ENCODE measurements around the gene TBL1X. TPM values are rescaled to one million over a fixed set of nuclear protein-coding genes. Genes with fewer than 3 reads are reported as not detected.

Gene TBL1X
- total and polyA plus RNA-seq, 2 experiments from 2014 or later: 21.8 to 29.9 TPM

DNA sequence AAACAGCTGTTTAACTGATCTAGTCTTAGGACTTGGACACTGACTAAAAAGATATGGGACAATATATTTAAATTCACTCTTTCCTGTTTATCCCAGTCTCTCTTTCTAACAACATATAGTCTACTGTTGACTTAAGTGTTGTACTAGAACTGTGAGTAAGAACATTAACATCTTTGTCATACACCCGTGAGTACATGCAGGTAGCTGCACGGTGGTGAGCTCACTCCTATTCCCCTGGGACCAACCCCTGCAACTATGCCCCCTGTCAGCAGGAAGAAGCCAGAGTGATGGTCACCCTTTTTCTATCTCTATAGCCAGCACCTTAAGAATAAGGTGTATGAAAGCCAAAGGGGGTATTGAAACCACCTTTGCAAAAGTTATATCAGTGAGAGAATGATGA lies 17.6 kb downstream of the TBL1X start:
- DNase-seq (ENCODE audit: low read depth in 1 of 2, low spot score in 1 of 2): no peak
- no peak overlapping the region for H3K27ac ChIP-seq
- no peaks in the 10 kb centered on the region for H3K9me3 ChIP-seq (ENCODE audit: low read depth)
- peaks cover 14% of the 10 kb centered on the region for H3K4me1 ChIP-seq (ENCODE audit: low read depth)
- TF ChIP-seq, protein P1, sequence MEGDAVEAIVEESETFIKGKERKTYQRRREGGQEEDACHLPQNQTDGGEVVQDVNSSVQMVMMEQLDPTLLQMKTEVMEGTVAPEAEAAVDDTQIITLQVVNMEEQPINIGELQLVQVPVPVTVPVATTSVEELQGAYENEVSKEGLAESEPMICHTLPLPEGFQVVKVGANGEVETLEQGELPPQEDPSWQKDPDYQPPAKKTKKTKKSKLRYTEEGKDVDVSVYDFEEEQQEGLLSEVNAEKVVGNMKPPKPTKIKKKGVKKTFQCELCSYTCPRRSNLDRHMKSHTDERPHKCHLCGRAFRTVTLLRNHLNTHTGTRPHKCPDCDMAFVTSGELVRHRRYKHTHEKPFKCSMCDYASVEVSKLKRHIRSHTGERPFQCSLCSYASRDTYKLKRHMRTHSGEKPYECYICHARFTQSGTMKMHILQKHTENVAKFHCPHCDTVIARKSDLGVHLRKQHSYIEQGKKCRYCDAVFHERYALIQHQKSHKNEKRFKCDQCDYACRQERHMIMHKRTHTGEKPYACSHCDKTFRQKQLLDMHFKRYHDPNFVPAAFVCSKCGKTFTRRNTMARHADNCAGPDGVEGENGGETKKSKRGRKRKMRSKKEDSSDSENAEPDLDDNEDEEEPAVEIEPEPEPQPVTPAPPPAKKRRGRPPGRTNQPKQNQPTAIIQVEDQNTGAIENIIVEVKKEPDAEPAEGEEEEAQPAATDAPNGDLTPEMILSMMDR (IDR thresholded peaks at IDR 0.05; ENCODE audit: low read depth, low read length): no peak
- H3K27me3 ChIP-seq: no peaks in the 10 kb centered on the region
- H3K4me3 ChIP-seq: no peak overlapping the region
- H3K36me3 ChIP-seq: no peaks in the 10 kb centered on the region

DNA sequence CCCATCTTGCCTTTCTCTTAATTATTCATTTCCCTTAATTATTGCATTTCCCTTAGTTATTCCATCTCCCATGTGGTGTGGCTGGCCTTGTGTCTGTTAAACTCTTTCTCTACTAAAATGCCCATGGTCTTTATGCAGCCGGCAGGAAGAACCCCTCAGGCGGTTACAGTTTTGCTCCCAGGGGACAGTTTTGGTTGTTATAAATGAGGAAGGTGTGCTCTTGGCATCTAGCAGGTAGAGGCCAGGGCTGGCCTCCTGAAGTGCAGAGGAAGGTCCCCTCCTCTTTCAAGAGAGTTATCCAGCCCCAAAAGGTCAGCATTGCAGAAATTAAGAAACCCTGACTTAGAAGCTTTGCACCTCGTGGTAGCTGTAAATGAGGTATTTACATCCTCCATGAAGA lies 18.0 kb downstream of the TBL1X start:
- TF ChIP-seq, protein P1 (IDR thresholded peaks at IDR 0.05; ENCODE audit: low read depth, low read length): no peak
- Histone ChIP-seq H3K36me3 (no peaks in the 10 kb centered on the region), H3K4me1 (ENCODE audit: low read depth) (peaks cover 14% of the 10 kb centered on the region), H3K4me3 (no peak overlapping the region), H3K9me3 (ENCODE audit: low read depth) (no peaks in the 10 kb centered on the region), H3K27ac (no peak overlapping the region), H3K27me3 (no peaks in the 10 kb centered on the region)
- DNase-seq (ENCODE audit: low read depth in 1 of 2, low spot score in 1 of 2): no peak

DNA sequence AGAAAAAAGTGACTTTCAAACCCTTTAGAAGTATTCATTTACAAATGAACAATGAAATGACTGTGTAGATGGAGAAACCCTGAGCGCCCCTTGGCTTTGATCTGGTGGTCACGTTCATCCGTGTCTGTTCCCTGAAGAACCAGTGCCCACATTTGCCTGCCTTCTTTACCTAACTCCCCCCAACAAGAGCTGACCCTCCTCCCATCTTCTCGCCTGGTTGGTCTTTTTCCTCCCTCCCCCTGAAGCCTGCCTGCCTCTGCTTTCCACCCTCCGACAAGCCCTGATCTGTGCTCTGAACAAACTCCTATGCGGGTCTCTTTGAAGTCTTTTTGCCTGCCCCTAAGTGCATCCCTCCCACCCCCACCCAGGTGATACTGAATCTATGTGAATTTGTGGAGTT lies 18.5 kb downstream of the TBL1X start:
- no peaks in the 10 kb centered on the region for H3K27me3 ChIP-seq
- H3K27ac ChIP-seq: no peak overlapping the region
- TF ChIP-seq, protein P1 (IDR thresholded peaks at IDR 0.05; ENCODE audit: low read depth, low read length): no peak
- H3K4me1 ChIP-seq (ENCODE audit: low read depth): peaks cover 14% of the 10 kb centered on the region
- no peak for DNase-seq (ENCODE audit: low read depth in 1 of 2, low spot score in 1 of 2)
- H3K36me3 ChIP-seq: no peaks in the 10 kb centered on the region
- no peak overlapping the region for H3K4me3 ChIP-seq
- H3K9me3 ChIP-seq (ENCODE audit: low read depth): no peaks in the 10 kb centered on the region

DNA sequence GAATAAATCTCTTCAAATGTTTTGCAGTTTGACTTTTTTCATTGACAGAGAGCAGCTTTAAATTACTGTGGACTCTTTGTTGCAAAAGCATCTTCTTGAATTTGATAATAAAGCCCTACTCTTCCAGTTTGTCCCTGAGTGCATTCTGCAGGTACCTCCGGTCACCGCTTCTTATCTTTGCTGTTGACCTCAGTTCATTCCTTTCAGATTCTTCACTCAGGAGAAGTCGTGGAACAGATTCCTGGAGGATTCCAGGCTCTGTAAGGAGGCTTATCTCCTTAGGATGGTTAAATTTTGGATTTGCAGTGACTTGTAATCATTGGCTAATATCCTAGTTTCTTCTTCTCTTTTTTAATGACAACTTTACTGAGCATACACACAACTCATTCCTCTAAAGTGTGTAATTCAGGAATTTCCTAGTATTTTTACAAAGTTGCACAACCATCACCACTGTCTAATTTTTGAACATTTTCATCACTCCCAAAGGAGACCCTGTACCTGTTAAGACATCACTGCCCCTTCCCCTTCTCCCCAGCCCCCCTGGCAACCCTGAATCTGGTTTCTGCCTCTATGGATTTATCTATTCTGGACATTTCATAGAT lies 22.0 kb downstream of the TBL1X start:
- H3K9me3 ChIP-seq (ENCODE audit: low read depth): no peaks in the 10 kb centered on the region
- TF ChIP-seq, protein P1 (IDR thresholded peaks at IDR 0.05; ENCODE audit: low read depth, low read length): no peak

DNA sequence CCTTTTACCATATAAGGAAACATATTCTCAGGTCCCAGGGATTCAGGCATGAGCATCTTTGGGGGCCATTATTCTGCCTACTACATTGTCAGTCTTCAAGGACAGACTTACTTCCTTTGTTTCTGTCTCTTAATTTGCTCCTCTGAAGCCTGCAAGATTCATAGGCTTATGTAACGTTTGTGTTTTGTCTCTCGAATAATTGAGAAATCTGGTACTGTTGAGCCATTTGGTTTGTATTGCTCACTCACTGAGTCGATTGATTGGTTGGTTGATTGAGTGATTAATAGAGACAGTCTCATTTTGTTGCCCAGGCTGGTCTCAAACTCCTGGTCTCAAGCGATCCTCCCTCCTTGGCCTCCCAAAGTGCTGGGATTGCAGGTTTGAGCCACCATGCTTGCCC lies 23.7 kb downstream of the TBL1X start:
- H3K4me3 ChIP-seq: no peak overlapping the region
- TF ChIP-seq, protein P1 (IDR thresholded peaks at IDR 0.05; ENCODE audit: low read depth, low read length): no peak
- H3K36me3 ChIP-seq: no peaks in the 10 kb centered on the region
- H3K9me3 ChIP-seq (ENCODE audit: low read depth): no peaks in the 10 kb centered on the region
- H3K27ac ChIP-seq: no peak overlapping the region
- DNase-seq (ENCODE audit: low read depth in 1 of 2, low spot score in 1 of 2): no peak
- H3K4me1 ChIP-seq (ENCODE audit: low read depth): peaks cover 5% of the 10 kb centered on the region
- H3K27me3 ChIP-seq: no peaks in the 10 kb centered on the region

More for the DNA sequence above, 22.0 kb downstream of the TBL1X start:
- H3K27me3 ChIP-seq: no peaks in the 10 kb centered on the region
- H3K27ac ChIP-seq: no peak overlapping the region
- H3K4me1 ChIP-seq (ENCODE audit: low read depth): peaks cover 3% of the 10 kb centered on the region
- DNase-seq (ENCODE audit: low read depth in 1 of 2, low spot score in 1 of 2): no peak
- H3K4me3 ChIP-seq: no peak overlapping the region
- no peaks in the 10 kb centered on the region for H3K36me3 ChIP-seq

All from cardiac muscle cell (in vitro differentiated cells and primary cell).